Trophoblast cell (in vitro differentiated cells and primary cell): ENCODE results near the gene NELFE.
"Not testable (repeated sequence)": the region's sequence is repeated elsewhere in the genome, so short reads cannot be mapped to it uniquely, and the experiment has no call there.

Experiments
- DNase-seq, 2 donors: peaks; one replicate each; pipeline ENCODE4 v3.0.0-alpha.2; 2016
- H2AFZ ChIP-seq: 2 replicates; pipeline ENCODE4 v1.6.1; 2013; ENCODE audit warnings: low read length, moderate library complexity, mild to moderate bottlenecking; ENCODE audit not compliant: insufficient read depth, poor library complexity
- H2AK5ac ChIP-seq: 2 replicates; pipeline ENCODE4 v1.6.1; 2013; ENCODE audit warnings: mild to moderate bottlenecking, low read length
- H2BK120ac ChIP-seq: 2 replicates; pipeline ENCODE4 v1.6.1; 2013; ENCODE audit warnings: low read length, mild to moderate bottlenecking, moderate library complexity; ENCODE audit not compliant: insufficient read depth, poor library complexity
- H2BK12ac ChIP-seq: 2 replicates; pipeline ENCODE4 v1.6.1; 2013; ENCODE audit warnings: mild to moderate bottlenecking, low read length, moderate library complexity
- H2BK5ac ChIP-seq: 2 replicates; pipeline ENCODE4 v1.6.1; 2013; ENCODE audit warnings: low read length, low read depth, moderate library complexity, mild to moderate bottlenecking; ENCODE audit not compliant: poor library complexity
- H3K14ac ChIP-seq: 2 replicates; pipeline ENCODE4 v1.6.1; 2013; ENCODE audit warnings: mild to moderate bottlenecking, low read length
- H3K18ac ChIP-seq: 2 replicates; pipeline ENCODE4 v1.6.1; 2013; ENCODE audit warnings: mild to moderate bottlenecking, low read length
- H3K23ac ChIP-seq: 2 replicates; pipeline ENCODE4 v1.6.1; 2013; ENCODE audit warnings: low read length
- H3K27ac ChIP-seq: 2 replicates; pipeline ENCODE4 v1.5.1; 2013; ENCODE audit warnings: low read depth, mild to moderate bottlenecking, inconsistent platforms, low read length, moderate library complexity
- H3K27me3 ChIP-seq: 2 replicates; pipeline ENCODE4 v1.6.1; 2013; ENCODE audit warnings: inconsistent platforms, mild to moderate bottlenecking, low read length, moderate library complexity; ENCODE audit not compliant: insufficient read depth
- H3K36me3 ChIP-seq, 2 experiments: 1 replicate in 1 of 2; 2 replicates in 1 of 2; pipeline ENCODE4 v1.6.1; 2013; ENCODE audit warnings: low read length in 2 of 2, mild to moderate bottlenecking in 2 of 2, moderate library complexity in 1 of 2; ENCODE audit not compliant: insufficient read depth in 2 of 2, control insufficient read depth in 1 of 2
- H3K4ac ChIP-seq: 2 replicates; pipeline ENCODE4 v1.6.1; 2013; ENCODE audit warnings: low read depth, mild to moderate bottlenecking, low read length, moderate library complexity
- H3K4me1 ChIP-seq, 2 experiments: 1 replicate in 1 of 2; 2 replicates in 1 of 2; pipeline ENCODE4 v1.6.1; 2013; ENCODE audit warnings: low read length in 2 of 2, mild to moderate bottlenecking in 2 of 2, moderate library complexity in 1 of 2; ENCODE audit not compliant: insufficient read depth in 2 of 2, control insufficient read depth in 1 of 2
- H3K4me2 ChIP-seq: 2 replicates; pipeline ENCODE4 v1.6.1; 2013; ENCODE audit warnings: inconsistent platforms, mild to moderate bottlenecking, low read length, moderate library complexity
- H3K4me3 ChIP-seq: 2 replicates; pipeline ENCODE4 v1.5.1; 2013; ENCODE audit warnings: mild to moderate bottlenecking, low read depth, low read length, inconsistent platforms
- H3K79me1 ChIP-seq: one replicate; pipeline ENCODE4 v1.6.1; 2013; ENCODE audit warnings: low read length
- H3K79me2 ChIP-seq: 2 replicates; pipeline ENCODE4 v1.6.1; 2013; ENCODE audit warnings: low read length, mild to moderate bottlenecking; ENCODE audit not compliant: control insufficient read depth, insufficient read depth, poor library complexity
- H3K9ac ChIP-seq: 2 replicates; pipeline ENCODE4 v1.6.1; 2013; ENCODE audit warnings: mild to moderate bottlenecking, low read length
- H3K9me3 ChIP-seq: 2 replicates; pipeline ENCODE4 v1.6.1; 2013; ENCODE audit warnings: low read depth, mild to moderate bottlenecking, control low read depth, inconsistent platforms, low read length; ENCODE audit not compliant: insufficient read depth
- H4K12ac ChIP-seq: 2 replicates; pipeline ENCODE4 v1.6.1; 2013; ENCODE audit warnings: low read depth, mild to moderate bottlenecking, low read length, moderate library complexity
- H4K8ac ChIP-seq: 2 replicates; pipeline ENCODE4 v1.6.1; 2013; ENCODE audit warnings: low read depth, mild to moderate bottlenecking, low read length, moderate library complexity
- H4K91ac ChIP-seq: one replicate; pipeline ENCODE4 v1.6.1; 2013; ENCODE audit warnings: low read depth, mild to moderate bottlenecking, low read length, moderate library complexity
- WGBS: extraction: QIAGEN DNeasy Blood & Tissue Kit; methylation state at CpG from one replicate; pipeline ENCODE4 v1.1.7; 2013; ENCODE audit warnings: missing lambda C conversion rate; ENCODE audit not compliant: insufficient read length, insufficient coverage; ENCODE audit errors: extremely low coverage; 5-methylcytosine and 5-hydroxymethylcytosine counted together

NELFE gene

GRCh38 chr6:32002546-32003268 is 43.9 kb upstream of the NELFE start:
- not testable (repeated sequence) for H3K23ac ChIP-seq, H2AFZ ChIP-seq, H3K4me2 ChIP-seq, H3K79me1 ChIP-seq, H4K12ac ChIP-seq, DNase-seq, H2BK12ac ChIP-seq, H2AK5ac ChIP-seq, H3K18ac ChIP-seq, H3K4ac ChIP-seq, H3K4me1 ChIP-seq, H3K79me2 ChIP-seq, H3K9me3 ChIP-seq, H2BK5ac ChIP-seq, H4K91ac ChIP-seq, H3K27me3 ChIP-seq, H3K4me3 ChIP-seq, H2BK120ac ChIP-seq, H3K36me3 ChIP-seq, H3K27ac ChIP-seq, H3K14ac ChIP-seq, H3K9ac ChIP-seq, H4K8ac ChIP-seq
- no CpG with 5 or more reads among the region's 15 CpGs for WGBS

- not testable (repeated sequence) for H3K23ac ChIP-seq, H3K27me3 ChIP-seq, H3K9me3 ChIP-seq, H2AFZ ChIP-seq, DNase-seq, H3K27ac ChIP-seq, H3K9ac ChIP-seq, H3K18ac ChIP-seq, H3K79me2 ChIP-seq, H4K12ac ChIP-seq, H4K91ac ChIP-seq, H3K4ac ChIP-seq, H3K14ac ChIP-seq, H2AK5ac ChIP-seq, H3K4me3 ChIP-seq, H2BK12ac ChIP-seq, H3K36me3 ChIP-seq, H2BK120ac ChIP-seq, H4K8ac ChIP-seq, H3K79me1 ChIP-seq, H2BK5ac ChIP-seq, H3K4me1 ChIP-seq, H3K4me2 ChIP-seq
- WGBS: no CpG with 5 or more reads among the region's 6 CpGs
These were observed 37.6 kb upstream of the NELFE start for GRCh38 chr6:31996385-31996784.

GRCh38 chr6:31994421-31994820 is 35.6 kb upstream of the NELFE start:
- H3K27me3 ChIP-seq, H3K4me3 ChIP-seq, H2BK120ac ChIP-seq, H2BK12ac ChIP-seq, H3K18ac ChIP-seq, DNase-seq, H3K23ac ChIP-seq, H2AFZ ChIP-seq, H2BK5ac ChIP-seq, H3K79me1 ChIP-seq, H3K27ac ChIP-seq, H3K79me2 ChIP-seq, H3K4me2 ChIP-seq, H3K9me3 ChIP-seq, H2AK5ac ChIP-seq, H3K4me1 ChIP-seq, H3K9ac ChIP-seq, H3K36me3 ChIP-seq, H4K8ac ChIP-seq, H3K4ac ChIP-seq, H3K14ac ChIP-seq, H4K91ac ChIP-seq, H4K12ac ChIP-seq: not testable (repeated sequence)
- WGBS: no CpG with 5 or more reads among the region's 14 CpGs

GRCh38 chr6:31989363-31989762 is 30.6 kb upstream of the NELFE start:
- H4K8ac ChIP-seq, H3K27ac ChIP-seq, H3K9ac ChIP-seq, H2BK120ac ChIP-seq, DNase-seq, H2BK12ac ChIP-seq, H3K4me2 ChIP-seq, H2BK5ac ChIP-seq, H3K79me1 ChIP-seq, H3K14ac ChIP-seq, H3K27me3 ChIP-seq, H3K4me1 ChIP-seq, H2AFZ ChIP-seq, H3K9me3 ChIP-seq, H3K4ac ChIP-seq, H3K4me3 ChIP-seq, H3K79me2 ChIP-seq, H3K18ac ChIP-seq, H3K23ac ChIP-seq, H2AK5ac ChIP-seq, H4K12ac ChIP-seq, H3K36me3 ChIP-seq, H4K91ac ChIP-seq: not testable (repeated sequence)
- WGBS: no CpG with 5 or more reads among the region's 10 CpGs
